ENCODE results near the gene TRIM7.
"Not testable (repeated sequence)": the region's sequence is repeated elsewhere in the genome, so short reads cannot be mapped to it uniquely, and the experiment has no call there.

The TRIM7 gene

DNA sequence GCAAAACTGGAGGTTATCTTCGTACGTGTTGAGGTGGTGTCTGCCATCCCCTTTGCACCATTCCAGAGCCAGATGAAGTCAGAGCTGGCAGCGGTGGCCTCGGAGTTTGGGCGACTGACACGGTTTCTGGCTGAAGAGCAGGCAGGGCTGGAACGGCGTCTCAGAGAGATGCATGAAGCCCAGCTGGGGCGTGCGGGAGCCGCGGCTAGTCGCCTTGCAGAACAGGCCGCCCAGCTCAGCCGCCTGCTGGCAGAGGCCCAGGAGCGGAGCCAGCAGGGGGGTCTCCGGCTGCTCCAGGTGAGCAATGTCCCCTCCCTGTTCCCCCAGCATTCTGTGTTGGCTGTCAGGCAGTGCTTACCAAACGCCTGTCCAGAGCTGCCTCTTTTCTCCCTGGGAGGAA, 27.6 kb upstream of the TRIM7 start:
- no peak for DNase-seq

GRCh38 chr5:181231432-181231831, 26.4 kb upstream of the TRIM7 start:
- DNase-seq: no peak

DNA sequence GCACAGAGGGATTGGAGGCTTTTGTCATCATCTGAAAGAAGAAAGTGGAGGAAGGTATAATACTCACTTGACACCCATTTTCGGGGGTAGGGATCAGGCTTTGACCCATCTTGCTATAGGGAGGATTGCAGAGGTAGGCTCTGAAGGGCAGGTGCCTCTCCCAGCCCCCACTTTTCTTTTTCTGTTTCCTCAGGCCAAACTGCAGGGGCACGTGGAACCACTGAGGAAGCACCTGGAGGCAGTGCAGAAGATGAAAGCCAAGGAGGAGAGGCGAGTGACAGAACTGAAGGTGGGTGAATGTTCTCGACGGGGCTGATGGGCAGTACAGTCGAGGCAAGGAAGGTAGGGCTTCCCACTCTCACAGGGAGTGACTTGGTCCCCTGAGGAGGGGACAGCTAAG, 25.6 kb upstream of the TRIM7 start:
- DNase-seq: no peak

- no peak for DNase-seq
Measured at GRCh38 chr5:181229996-181230395, 25.0 kb upstream of the TRIM7 start.

- no peak for DNase-seq
Measured at GRCh38 chr5:181224390-181225229, 19.6 kb upstream of the TRIM7 start.

- no peak for DNase-seq
Measured at GRCh38 chr5:181223729-181224389, 18.9 kb upstream of the TRIM7 start.

GRCh38 chr5:181223058-181223728, 18.2 kb upstream of the TRIM7 start, which contains the start of gene TRIM41:
Gene TRIM41 (plus strand): TSS chr5:181223281. CDS start chr5:181224000, 719 bp downstream.
- DNase-seq: no peak

- no peak for DNase-seq
Measured at GRCh38 chr5:181222630-181223057, 17.6 kb upstream of the TRIM7 start.

- no peak for DNase-seq
Measured at GRCh38 chr5:181221792-181222629, 17.0 kb upstream of the TRIM7 start.

DNA sequence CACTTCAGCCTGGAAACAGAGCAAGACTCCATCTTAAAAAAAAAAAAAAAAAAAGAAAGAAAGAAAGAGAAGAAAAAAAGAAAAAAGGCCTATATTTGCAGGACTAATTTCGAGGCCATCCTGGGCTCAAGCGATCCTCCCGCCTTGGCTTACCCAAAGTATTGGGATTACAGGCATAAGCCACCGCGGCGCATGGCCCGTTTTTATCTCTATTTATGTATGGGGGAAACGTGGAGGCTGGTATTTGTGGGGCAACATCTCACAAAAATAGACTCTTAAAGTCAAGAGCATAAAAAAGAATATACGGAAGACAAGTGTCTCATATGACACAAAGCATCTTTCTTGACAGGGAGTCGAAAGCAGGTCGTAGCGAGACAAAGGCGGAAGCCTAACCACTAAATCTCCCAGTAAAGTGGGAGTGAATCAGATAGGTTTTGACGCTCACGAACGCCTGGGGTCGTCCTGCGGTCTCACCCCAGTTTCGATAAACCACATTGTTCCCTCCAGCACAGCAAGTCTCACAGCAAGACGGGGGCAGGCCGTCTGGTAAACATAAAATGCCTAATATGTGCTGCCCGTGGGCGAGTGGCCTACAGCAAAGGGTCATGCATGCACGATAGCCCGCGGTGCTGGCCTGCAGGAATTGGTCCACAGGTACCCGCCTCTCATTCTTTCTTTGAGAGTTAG, 16.3 kb upstream of the TRIM7 start:
- no peak for DNase-seq

- DNase-seq: no peak
Measured at GRCh38 chr5:181220178-181220515, 15.2 kb upstream of the TRIM7 start.

DNA sequence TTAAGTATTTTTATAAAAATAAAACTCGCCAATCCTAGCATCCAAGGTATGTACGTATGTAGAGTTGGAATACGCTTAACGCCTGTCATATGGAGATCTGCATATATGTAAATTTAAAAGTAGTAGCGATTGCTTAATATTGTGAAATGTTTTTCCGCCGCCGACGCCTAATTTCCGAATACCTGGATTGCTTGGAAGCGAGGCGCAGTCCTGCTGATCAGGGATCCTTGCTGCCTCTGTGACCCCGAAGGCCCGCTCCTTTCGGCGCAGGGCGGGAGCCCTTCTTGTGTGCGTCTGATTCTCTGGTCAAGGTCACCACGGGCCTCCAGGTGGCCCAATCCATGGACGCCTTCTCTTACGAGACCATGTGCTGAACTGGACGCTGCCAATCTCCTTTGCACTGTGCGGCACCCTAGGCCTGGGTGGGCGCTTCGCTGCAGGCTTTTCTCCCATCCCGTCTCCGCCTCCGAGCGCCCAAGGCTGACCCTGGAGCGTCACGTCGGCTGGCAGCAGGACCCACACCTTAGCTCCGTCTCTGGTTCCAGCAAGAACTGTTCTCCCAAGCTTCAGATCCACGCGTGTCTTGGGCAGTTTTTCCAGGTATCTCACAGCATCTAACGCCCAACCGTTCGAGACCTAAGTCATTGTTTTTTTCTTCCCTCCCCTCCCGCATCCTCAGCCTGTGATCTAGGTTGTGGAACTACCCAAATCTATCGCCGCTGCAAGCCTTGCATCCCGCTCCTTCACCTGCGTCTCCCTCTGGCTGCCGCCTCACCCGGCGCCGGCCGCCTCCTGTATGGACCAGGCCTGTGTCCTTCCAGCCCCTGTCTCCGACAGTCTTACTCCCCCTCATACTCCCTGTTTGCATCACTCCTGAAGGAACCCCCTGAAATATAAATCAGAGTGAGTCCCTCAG, 14.5 kb upstream of the TRIM7 start:
- DNase-seq: no peak

GRCh38 chr5:181218795-181219124, 13.8 kb upstream of the TRIM7 start:
- DNase-seq: no peak

- DNase-seq: no peak
Measured at GRCh38 chr5:181217803-181218062, 12.7 kb upstream of the TRIM7 start.

DNA sequence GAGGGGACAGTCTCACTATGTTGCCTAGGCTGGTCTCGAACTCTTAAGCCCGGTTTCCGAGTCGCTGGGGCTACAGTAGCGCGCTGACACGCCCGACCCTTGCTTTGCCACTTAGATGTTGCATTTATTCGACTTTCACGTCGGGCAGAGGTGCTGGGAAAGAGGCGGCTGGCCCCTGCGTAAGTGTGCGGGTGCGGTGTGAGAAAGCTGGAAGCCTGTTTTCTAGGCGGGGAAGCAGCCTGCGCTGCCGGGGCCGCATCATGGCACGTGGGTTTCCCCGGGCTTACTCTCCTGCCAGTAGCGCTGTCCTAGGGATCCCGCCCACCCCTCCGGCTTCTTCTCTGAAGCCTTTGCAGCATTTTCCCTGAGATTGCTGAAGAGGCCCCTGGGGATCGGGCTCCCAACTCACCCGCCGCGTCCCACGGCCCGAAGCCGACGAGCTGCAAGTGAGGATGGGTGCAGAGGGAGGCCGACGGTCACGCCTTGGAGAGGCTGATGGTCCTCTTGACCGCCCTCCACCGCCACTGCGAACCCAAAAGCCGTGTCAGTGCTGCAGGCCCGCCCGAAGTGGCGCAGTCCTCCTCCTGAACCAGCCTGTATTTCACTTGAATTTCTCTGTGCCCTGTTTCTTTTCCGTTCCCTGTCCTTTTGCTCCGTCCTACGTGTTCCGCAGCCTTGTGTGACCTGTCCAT, 12.3 kb upstream of the TRIM7 start:
- DNase-seq: no peak

- DNase-seq: no peak
Measured at GRCh38 chr5:181215997-181216989, 11.3 kb upstream of the TRIM7 start.

GRCh38 chr5:181214249-181214648, 9.3 kb upstream of the TRIM7 start:
- not testable (repeated sequence) for DNase-seq

DNA sequence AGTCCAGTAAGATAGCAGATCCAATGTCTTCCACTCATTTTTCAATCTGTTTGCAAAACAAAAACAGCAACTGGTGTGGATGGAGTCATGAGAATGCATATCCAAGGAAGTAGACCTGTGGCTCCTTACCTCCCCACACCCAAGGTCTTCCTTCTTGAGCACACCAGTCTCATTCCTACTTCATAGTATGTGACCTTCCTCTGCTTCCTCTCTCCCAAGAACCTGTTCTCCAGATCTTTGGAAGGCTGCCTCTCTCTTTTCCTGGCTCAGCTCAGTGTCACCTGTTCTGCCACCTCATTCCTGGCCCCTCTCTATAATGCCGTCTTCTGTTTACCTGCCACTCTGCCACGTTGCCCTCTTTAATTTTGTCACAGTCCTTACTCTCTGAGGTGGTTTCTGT, 7.9 kb upstream of the TRIM7 start:
- no peak for DNase-seq

- DNase-seq: no peak
Measured at GRCh38 chr5:181212080-181212479, 7.1 kb upstream of the TRIM7 start.

GRCh38 chr5:181211208-181211607, 6.2 kb upstream of the TRIM7 start:
- DNase-seq: no peak
